Measurements from ENCODE around the gene SLF2.

DNA sequence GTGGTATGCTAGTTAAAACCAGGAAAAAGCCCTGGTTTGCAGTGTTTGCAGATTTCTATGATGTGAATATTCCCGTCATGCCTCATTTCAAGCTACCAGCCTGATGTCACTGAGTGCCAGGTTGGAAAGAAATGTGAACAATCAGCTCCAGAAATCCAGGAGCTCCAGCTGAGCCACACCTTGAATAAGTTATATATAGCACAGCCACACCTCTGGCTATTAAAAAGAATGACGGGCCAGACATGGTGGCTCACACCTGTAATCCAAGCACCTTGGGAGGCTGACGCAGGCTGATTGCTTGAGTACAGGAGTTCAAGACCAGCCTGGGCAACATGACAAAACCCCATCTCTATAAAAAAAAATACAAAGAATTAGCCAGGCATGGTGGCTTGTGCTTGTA lies 18.7 kb upstream of the SLF2 start:
- TF ChIP-seq ZNF8 (CRISPR knock-in tag; IDR thresholded peaks at IDR 0.05), result no peak
- no peak for TF ChIP-seq OSR1 (CRISPR knock-in tag; IDR thresholded peaks at IDR 0.05)
- TF ChIP-seq ZNF70 (CRISPR knock-in tag; IDR thresholded peaks at IDR 0.05), result no peak
- TF ChIP-seq, protein P1, sequence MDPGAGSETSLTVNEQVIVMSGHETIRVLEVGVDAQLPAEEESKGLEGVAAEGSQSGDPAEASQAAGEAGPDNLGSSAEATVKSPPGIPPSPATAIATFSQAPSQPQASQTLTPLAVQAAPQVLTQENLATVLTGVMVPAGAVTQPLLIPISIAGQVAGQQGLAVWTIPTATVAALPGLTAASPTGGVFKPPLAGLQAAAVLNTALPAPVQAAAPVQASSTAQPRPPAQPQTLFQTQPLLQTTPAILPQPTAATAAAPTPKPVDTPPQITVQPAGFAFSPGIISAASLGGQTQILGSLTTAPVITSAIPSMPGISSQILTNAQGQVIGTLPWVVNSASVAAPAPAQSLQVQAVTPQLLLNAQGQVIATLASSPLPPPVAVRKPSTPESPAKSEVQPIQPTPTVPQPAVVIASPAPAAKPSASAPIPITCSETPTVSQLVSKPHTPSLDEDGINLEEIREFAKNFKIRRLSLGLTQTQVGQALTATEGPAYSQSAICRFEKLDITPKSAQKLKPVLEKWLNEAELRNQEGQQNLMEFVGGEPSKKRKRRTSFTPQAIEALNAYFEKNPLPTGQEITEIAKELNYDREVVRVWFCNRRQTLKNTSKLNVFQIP (CRISPR knock-in tag; IDR thresholded peaks at IDR 0.05; ENCODE audit: borderline replicate concordance, low read depth), result no peak
- no peak for TF ChIP-seq TCF4 (CRISPR knock-in tag; IDR thresholded peaks at IDR 0.05; ENCODE audit: borderline replicate concordance)
- TF ChIP-seq ARNTL (CRISPR knock-in tag; IDR thresholded peaks at IDR 0.05; ENCODE audit: borderline replicate concordance, low read depth), result no peak
- TF ChIP-seq ISL1 (CRISPR knock-in tag; IDR thresholded peaks at IDR 0.05), result no peak
- no peak for TF ChIP-seq ZFP3 (CRISPR knock-in tag; IDR thresholded peaks at IDR 0.05)
- TF ChIP-seq TOX (CRISPR knock-in tag; IDR thresholded peaks at IDR 0.05; ENCODE audit: borderline replicate concordance), result no peak
- TF ChIP-seq PPARA (CRISPR knock-in tag; IDR thresholded peaks at IDR 0.05; ENCODE audit: borderline replicate concordance), result no peak
- TF ChIP-seq RARB (CRISPR knock-in tag; IDR thresholded peaks at IDR 0.05), result no peak
- no peak for TF ChIP-seq GLIS3 (CRISPR knock-in tag; IDR thresholded peaks at IDR 0.05)
- TF ChIP-seq BACH2 (CRISPR knock-in tag; IDR thresholded peaks at IDR 0.05; ENCODE audit: borderline replicate concordance), result no peak
